ENCODE results near the gene BDNF. TPM values are rescaled to one million over a fixed set of nuclear protein-coding genes. Genes with fewer than 3 reads are reported as not detected.
A peak's percentile ranks its signal among the peaks of the same experiment; 100 is the strongest.

BDNF gene
- total RNA-seq (2021), result 4.6 to 5.0 TPM (median 4.8 TPM) in 3 replicates
- Bru-seq, nascent RNA, result percentile 77 among the genes with signal in this experiment
- long read RNA-seq, experiment 1, full-length matches to known transcripts, result 17 of 18 reads
- long read RNA-seq, experiment 1, partial matches to known transcripts, result 0 of 18 reads
- long read RNA-seq, experiment 1, other reads (novel, unspliced or antisense), result 1 of 18 reads
- long read RNA-seq, experiment 2, full-length matches to known transcripts, result 8 of 9 reads
- long read RNA-seq, experiment 2, partial matches to known transcripts, result 1 of 9 reads
- long read RNA-seq, experiment 2, other reads (novel, unspliced or antisense), result 0 of 9 reads
- long read RNA-seq, experiment 3, full-length matches to known transcripts, result 2 of 2 reads
- long read RNA-seq, experiment 3, partial matches to known transcripts, result 0 of 2 reads
- long read RNA-seq, experiment 3, other reads (novel, unspliced or antisense), result 0 of 2 reads

- Mint-ChIP-seq H3K4me3 (peak within 1 kb of the TSS; percentile 93), H3K27me3 (ENCODE audit: low read depth) (peaks cover 34% of the 10 kb centered on the region), H3K27ac (no peak within 1 kb of the TSS), H3K4me1 (peaks cover 54% of the 10 kb centered on the region), H3K9me3 (no peaks in the 10 kb centered on the region), H3K36me3 (no peaks in the 10 kb centered on the region)
- CTCF ChIA-PET, result interaction anchor here (0.6 to 5.6 kb wide), 19 partner anchors 9 to 1506 kb away, joined by 3 to 184 read pairs (median 5); partner anchors contain the start of genes KIF18A and METTL15
- POLR2A ChIA-PET, result interaction anchor here (0.9 to 3.5 kb wide), 3 partner anchors 19 to 1647 kb away, joined by 3 to 48 read pairs (median 9); no protein-coding TSS in a partner anchor
- TF ChIP-seq HMGXB4 (CRISPR knock-in tag; IDR thresholded peaks at IDR 0.05) (0 out of 2 replicates have a peak, but pooled peaks have one; percentile 34), ZNF423 (CRISPR knock-in tag; IDR thresholded peaks at IDR 0.05) (peak; percentile 22; the same call in 1 of the 2 replicates), ZNF138 (CRISPR knock-in tag; conservative IDR thresholded peaks at IDR 0.05) (peak; percentile 73; the same call in 1 of the 2 replicates), ZNF512 (CRISPR knock-in tag; IDR thresholded peaks at IDR 0.05; ENCODE audit: borderline replicate concordance) (0 out of 2 replicates have a peak, but pooled peaks have one; percentile 14), FOXJ3 (CRISPR knock-in tag; IDR thresholded peaks at IDR 0.05; ENCODE audit: borderline replicate concordance) (no peak), E2F4 (CRISPR knock-in tag; IDR thresholded peaks at IDR 0.05; ENCODE audit: borderline replicate concordance, low read depth) (no peak), PREB (CRISPR knock-in tag; IDR thresholded peaks at IDR 0.05; ENCODE audit: borderline replicate concordance) (no peak), ARID4B (CRISPR knock-in tag; IDR thresholded peaks at IDR 0.05; ENCODE audit: borderline replicate concordance) (peak; percentile 49; the same call in 1 of the 2 replicates)
- peak; percentile 45 for DNase-seq (ENCODE audit: low spot score)
- ATAC-seq, result peak; percentile 12
Measured at GRCh38 chr11:27700351-27701301, at the start of gene BDNF. Gene BDNF, minus strand, starts transcription at chr11:27700455. Its CDS starts 41,891 bp downstream, at chr11:27658564.
